Stimulated activated CD4-positive, alpha-beta T cell treated with anti-CD3 and anti-CD28 coated beads, Interleukin-15, amount 100 ng/mL, for 1 hour (primary cell): ENCODE measurements around the gene MYBPC3.

Experiments used
- DNase-seq, 2 donors: peaks; one replicate each; pipeline ENCODE4 v3.0.0-alpha.2; 2020; ENCODE audit warnings: low read depth in 1 of 2, low spot score in 1 of 2

MYBPC3 gene

GRCh38 chr11:47359162-47359561, 6.7 kb upstream of the MYBPC3 start:
- DNase-seq = no peak

GRCh38 chr11:47358731-47359051, 6.2 kb upstream of the MYBPC3 start:
- no peak for DNase-seq

GRCh38 chr11:47357985-47358730, 5.7 kb upstream of the MYBPC3 start:
- DNase-seq = no peak

GRCh38 chr11:47356998-47357329, 4.5 kb upstream of the MYBPC3 start:
- DNase-seq = no peak

GRCh38 chr11:47356129-47356997, 3.9 kb upstream of the MYBPC3 start:
- DNase-seq = no peak

- no peak for DNase-seq
Measured at GRCh38 chr11:47355283-47356128, 3.0 kb upstream of the MYBPC3 start.

GRCh38 chr11:47354913-47355282, 2.4 kb upstream of the MYBPC3 start:
- no peak for DNase-seq

- DNase-seq = no peak
Measured at GRCh38 chr11:47353978-47354774, 1.7 kb upstream of the MYBPC3 start.

GRCh38 chr11:47351156-47352126, 1.1 kb downstream of the MYBPC3 start:
- DNase-seq = no peak

GRCh38 chr11:47350315-47350714, 2.2 kb downstream of the MYBPC3 start:
- no peak for DNase-seq

GRCh38 chr11:47349521-47350095, 2.9 kb downstream of the MYBPC3 start:
- DNase-seq = no peak

- DNase-seq = no peak
Measured at GRCh38 chr11:47348859-47349258, 3.6 kb downstream of the MYBPC3 start.

- no peak for DNase-seq
Measured at GRCh38 chr11:47348131-47348802, 4.2 kb downstream of the MYBPC3 start.

- no peak for DNase-seq
Measured at GRCh38 chr11:47347137-47347536, 5.4 kb downstream of the MYBPC3 start.

- no peak for DNase-seq
Measured at GRCh38 chr11:47345890-47346563, 6.5 kb downstream of the MYBPC3 start.

GRCh38 chr11:47342854-47343253, 9.6 kb downstream of the MYBPC3 start:
- no peak for DNase-seq

- DNase-seq = no peak
Measured at GRCh38 chr11:47342036-47342803, 10.3 kb downstream of the MYBPC3 start.
